SK-N-SH (cell line): ENCODE measurements around the gene HINFP. TPM values are rescaled to one million over a fixed set of nuclear protein-coding genes. Genes with fewer than 3 reads are reported as not detected.

ENCODE experiments used
- CTCF ChIA-PET: fragments of 300-600, 350-600 bp; formaldehyde crosslinking; extraction: SDS; loops from one replicate; lab custom pipeline; 2021; lab: Yijun Ruan, JAX
- POLR2A ChIA-PET: fragments of 350-600 bp; sonication (Branson Sonifier 250); formaldehyde crosslinking; extraction: SDS; loops from one replicate; lab custom pipeline; 2020; ENCODE audit warnings: antibody characterized with exemption, inconsistent platforms; lab: Yijun Ruan, JAX
- DNase-seq: peaks from one replicate; pipeline ENCODE4 v3.0.0; 2012
- H2AFZ ChIP-seq: fragments of 200-600 bp; sonication (generic); 2 replicates; pipeline ENCODE4 v1.8.1; 2016; ENCODE audit warnings: antibody characterized with exemption, mild to moderate bottlenecking, low read depth
- H3F3A ChIP-seq: fragments of 200-600 bp; sonication (generic); replicated peaks from 2 replicates; pipeline ENCODE3; 2016; ENCODE audit warnings: antibody characterized with exemption, mild to moderate bottlenecking; ENCODE audit not compliant: insufficient read depth
- H3K27ac ChIP-seq, 2 experiments: fragments of 200-500 bp in 1 of 2; fragments of 200-600 bp in 1 of 2; sonication (Bioruptor generic) in 1 of 2; sonication (generic), shearing (Covaris generic) in 1 of 2; 2 replicates each; pipeline versions ENCODE4 v1.5.1 to v1.6.1; 2014 to 2016; ENCODE audit warnings: low read depth in 2 of 2, inconsistent platforms in 1 of 2, low read length in 1 of 2, mild to moderate bottlenecking in 1 of 2, mixed read lengths in 1 of 2
- H3K27me3 ChIP-seq: fragments of 200-600 bp; sonication (generic), shearing (Covaris generic); 2 replicates; pipeline ENCODE4 v1.6.1; 2016; ENCODE audit warnings: mixed run types; ENCODE audit not compliant: insufficient read depth
- H3K36me3 ChIP-seq, 2 experiments: fragments of 200-500 bp in 1 of 2; fragments of 200-600 bp in 1 of 2; sonication (Bioruptor generic) in 1 of 2; sonication (generic) in 1 of 2; replicated peaks in 1 of 2; 2 replicates each; pipeline versions ENCODE3 to v1.5.1; 2014 to 2016; ENCODE audit warnings: low read length in 1 of 2, mild to moderate bottlenecking in 1 of 2; ENCODE audit not compliant: insufficient read depth in 2 of 2, control insufficient read depth in 1 of 2
- H3K4me1 ChIP-seq, 2 experiments: fragments of 200-500 bp in 1 of 2; fragments of 200-600 bp in 1 of 2; sonication (Bioruptor generic) in 1 of 2; sonication (generic), shearing (Covaris generic) in 1 of 2; 2 replicates each; pipeline versions ENCODE4 v1.5.1 to v1.6.1; 2014 to 2016; ENCODE audit warnings: low read depth in 1 of 2, low read length in 1 of 2, mixed run types in 1 of 2; ENCODE audit not compliant: insufficient read depth in 2 of 2, control insufficient read depth in 1 of 2
- H3K4me2 ChIP-seq: fragments of 200-600 bp; sonication (generic), shearing (Covaris generic); 2 replicates; pipeline ENCODE4 v1.6.1; 2017; ENCODE audit warnings: mixed run types
- H3K4me3 ChIP-seq, 2 experiments: fragments of 200-500 bp in 1 of 2; fragments of 200-600 bp in 1 of 2; sonication (Bioruptor generic) in 1 of 2; sonication (generic), shearing (Covaris generic) in 1 of 2; 2 replicates each; pipeline versions ENCODE4 v1.5.1 to v1.8.1; 2014 to 2016; ENCODE audit warnings: low read depth in 2 of 2, inconsistent platforms in 1 of 2, low read length in 1 of 2, mild to moderate bottlenecking in 1 of 2, mixed read lengths in 1 of 2, moderate library complexity in 1 of 2
- H3K79me2 ChIP-seq: fragments of 200-600 bp; sonication (generic); 2 replicates; pipeline ENCODE4 v1.8.1; 2017; ENCODE audit warnings: mild to moderate bottlenecking; ENCODE audit not compliant: insufficient read depth
- H3K9ac ChIP-seq: fragments of 200-600 bp; sonication (generic); 2 replicates; pipeline ENCODE4 v1.6.1; 2017; ENCODE audit warnings: mixed run types
- H3K9me2 ChIP-seq: fragments of 200-600 bp; sonication (generic); 2 replicates; pipeline ENCODE4 v1.6.1; 2017; ENCODE audit warnings: mixed run types
- H3K9me3 ChIP-seq: fragments of 200-600 bp; sonication (generic); 2 replicates; pipeline ENCODE4 v1.6.1; 2017; ENCODE audit warnings: mixed run types, mild to moderate bottlenecking, moderate library complexity
- H4K20me1 ChIP-seq: fragments of 200-600 bp; sonication (generic); 2 replicates; pipeline ENCODE4 v1.6.1; 2017; ENCODE audit warnings: mild to moderate bottlenecking, mixed run types; ENCODE audit not compliant: insufficient read depth
- EP300 ChIP-seq, 2 experiments: IDR thresholded peaks; 2 replicates each; pipeline versions ENCODE4 v1.4.0 to v1.6.1; 2012; ENCODE audit warnings: borderline replicate concordance in 1 of 2, low read depth in 1 of 2, low read length in 1 of 2
- EZH2phosphoT487 ChIP-seq: fragments of 200-600 bp; sonication (generic); IDR thresholded peaks from 2 replicates; pipeline ENCODE4 v1.6.1; 2017; ENCODE audit warnings: low read depth, mixed run types, mild to moderate bottlenecking, antibody characterized with exemption, moderate library complexity, borderline replicate concordance
- FOSL2 ChIP-seq: IDR thresholded peaks from 2 replicates; pipeline ENCODE4 v1.4.0; 2012; ENCODE audit warnings: low read depth, mild to moderate bottlenecking, moderate library complexity, borderline replicate concordance
- JUND ChIP-seq: IDR thresholded peaks from 2 replicates; pipeline ENCODE4 v1.4.0; 2012
- MEF2A ChIP-seq: IDR thresholded peaks from 2 replicates; pipeline ENCODE4 v1.4.0; 2012; ENCODE audit warnings: low read depth, borderline replicate concordance
- POLR2AphosphoS5 ChIP-seq: IDR thresholded peaks from 2 replicates; pipeline ENCODE4 v1.6.1; 2012; ENCODE audit warnings: low read depth, low read length
- RAD21 ChIP-seq: IDR thresholded peaks from 2 replicates; pipeline ENCODE4 v1.6.1; 2012; ENCODE audit warnings: mild to moderate bottlenecking, low read length
- RFX5 ChIP-seq: IDR thresholded peaks from 2 replicates; pipeline ENCODE4 v1.6.1; 2012; ENCODE audit warnings: mild to moderate bottlenecking, improper control_type of control experiment, low read length
- TEAD4 ChIP-seq: IDR thresholded peaks from 2 replicates; pipeline ENCODE4 v1.4.0; 2012; ENCODE audit warnings: mild to moderate bottlenecking, borderline replicate concordance; ENCODE audit not compliant: insufficient read depth
- WGBS: methylation state at CpG from one replicate; pipeline ENCODE4 v1.1.6; 2017; ENCODE audit warnings: low lambda C conversion rate; 5-methylcytosine and 5-hydroxymethylcytosine counted together
- polyA plus RNA-seq, 3 experiments: library from polyadenylated mRNA; depleted of rRNA; stranded (reverse); fragments of >200 nt; gene quantifications; 2 replicates each; pipeline ENCODE4 v1.2.3, GENCODE V29; 2012
- TF ChIP-seq, protein P1 (sequence below): fragments of 200-600 bp; sonication (generic); IDR thresholded peaks from 2 replicates; pipeline ENCODE4 v1.6.1; 2017; ENCODE audit warnings: antibody characterized with exemption, mild to moderate bottlenecking, moderate library complexity
- TF ChIP-seq, protein P2 (sequence below): IDR thresholded peaks from 2 replicates; pipeline ENCODE4 v1.4.0; 2012; ENCODE audit warnings: low read depth, borderline replicate concordance
- TF ChIP-seq, protein P3 (sequence below): IDR thresholded peaks from 2 replicates; pipeline ENCODE4 v1.4.0; 2012; ENCODE audit warnings: low read depth

HINFP gene
- polyA plus RNA-seq, 1 of the 3 experiments (the other 2 are of a cell fraction), result 21.8 TPM

DNA sequence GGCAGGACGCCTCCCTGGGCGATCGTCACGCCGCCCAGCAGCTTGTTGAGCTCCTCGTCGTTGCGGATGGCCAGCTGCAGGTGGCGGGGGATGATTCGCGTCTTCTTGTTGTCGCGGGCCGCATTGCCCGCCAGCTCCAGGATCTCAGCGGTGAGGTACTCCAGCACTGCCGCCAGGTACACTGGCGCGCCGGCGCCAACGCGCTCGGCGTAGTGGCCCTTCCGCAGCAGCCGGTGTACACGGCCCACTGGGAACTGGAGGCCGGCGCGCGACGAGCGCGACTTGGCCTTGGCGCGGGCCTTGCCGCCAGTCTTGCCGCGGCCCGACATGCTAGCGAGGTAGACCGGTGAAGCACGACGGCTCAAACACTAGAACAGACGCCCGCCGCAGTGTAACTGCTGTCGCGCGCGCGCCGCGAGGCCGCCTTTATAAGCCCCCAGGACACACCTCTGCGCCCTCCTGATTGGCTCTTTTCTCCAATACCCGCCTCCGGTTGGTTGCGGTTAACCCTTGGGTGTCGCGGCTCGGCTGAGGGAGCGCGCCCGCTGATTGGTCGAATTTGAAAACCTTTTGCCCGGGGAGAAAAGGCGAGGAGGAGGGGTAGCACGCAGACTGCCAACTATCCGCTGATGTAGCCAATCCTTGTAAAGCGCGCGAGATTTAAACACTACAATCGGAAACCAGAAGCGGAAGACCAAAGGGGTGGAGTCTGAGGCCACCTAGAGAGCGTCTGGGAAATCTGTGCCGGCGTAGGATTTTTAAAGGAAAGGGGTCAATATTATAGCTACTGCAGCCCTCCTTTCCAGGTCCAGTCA lies 26.1 kb upstream of the HINFP start (continued):
- peak; percentile 29; the same call in 1 of the 2 replicates for TF ChIP-seq JUND
- TF ChIP-seq, protein P1, sequence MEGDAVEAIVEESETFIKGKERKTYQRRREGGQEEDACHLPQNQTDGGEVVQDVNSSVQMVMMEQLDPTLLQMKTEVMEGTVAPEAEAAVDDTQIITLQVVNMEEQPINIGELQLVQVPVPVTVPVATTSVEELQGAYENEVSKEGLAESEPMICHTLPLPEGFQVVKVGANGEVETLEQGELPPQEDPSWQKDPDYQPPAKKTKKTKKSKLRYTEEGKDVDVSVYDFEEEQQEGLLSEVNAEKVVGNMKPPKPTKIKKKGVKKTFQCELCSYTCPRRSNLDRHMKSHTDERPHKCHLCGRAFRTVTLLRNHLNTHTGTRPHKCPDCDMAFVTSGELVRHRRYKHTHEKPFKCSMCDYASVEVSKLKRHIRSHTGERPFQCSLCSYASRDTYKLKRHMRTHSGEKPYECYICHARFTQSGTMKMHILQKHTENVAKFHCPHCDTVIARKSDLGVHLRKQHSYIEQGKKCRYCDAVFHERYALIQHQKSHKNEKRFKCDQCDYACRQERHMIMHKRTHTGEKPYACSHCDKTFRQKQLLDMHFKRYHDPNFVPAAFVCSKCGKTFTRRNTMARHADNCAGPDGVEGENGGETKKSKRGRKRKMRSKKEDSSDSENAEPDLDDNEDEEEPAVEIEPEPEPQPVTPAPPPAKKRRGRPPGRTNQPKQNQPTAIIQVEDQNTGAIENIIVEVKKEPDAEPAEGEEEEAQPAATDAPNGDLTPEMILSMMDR, result 0 out of 2 replicates have a peak, but pooled peaks have one; percentile 14
- peak in 1 of 2 experiments; percentile 57; a peak in 1 of 4 replicates for TF ChIP-seq EP300 (IDR thresholded peaks at IDR 0.05; ENCODE audit: borderline replicate concordance in 1 of 2, low read depth in 1 of 2, low read length in 1 of 2)
- TF ChIP-seq RAD21, result peak; percentile 31
- TF ChIP-seq, protein P2, sequence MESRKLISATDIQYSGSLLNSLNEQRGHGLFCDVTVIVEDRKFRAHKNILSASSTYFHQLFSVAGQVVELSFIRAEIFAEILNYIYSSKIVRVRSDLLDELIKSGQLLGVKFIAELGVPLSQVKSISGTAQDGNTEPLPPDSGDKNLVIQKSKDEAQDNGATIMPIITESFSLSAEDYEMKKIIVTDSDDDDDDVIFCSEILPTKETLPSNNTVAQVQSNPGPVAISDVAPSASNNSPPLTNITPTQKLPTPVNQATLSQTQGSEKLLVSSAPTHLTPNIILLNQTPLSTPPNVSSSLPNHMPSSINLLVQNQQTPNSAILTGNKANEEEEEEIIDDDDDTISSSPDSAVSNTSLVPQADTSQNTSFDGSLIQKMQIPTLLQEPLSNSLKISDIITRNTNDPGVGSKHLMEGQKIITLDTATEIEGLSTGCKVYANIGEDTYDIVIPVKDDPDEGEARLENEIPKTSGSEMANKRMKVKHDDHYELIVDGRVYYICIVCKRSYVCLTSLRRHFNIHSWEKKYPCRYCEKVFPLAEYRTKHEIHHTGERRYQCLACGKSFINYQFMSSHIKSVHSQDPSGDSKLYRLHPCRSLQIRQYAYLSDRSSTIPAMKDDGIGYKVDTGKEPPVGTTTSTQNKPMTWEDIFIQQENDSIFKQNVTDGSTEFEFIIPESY, result no peak; the same call in 1 of the 2 replicates
- TF ChIP-seq, protein P3, sequence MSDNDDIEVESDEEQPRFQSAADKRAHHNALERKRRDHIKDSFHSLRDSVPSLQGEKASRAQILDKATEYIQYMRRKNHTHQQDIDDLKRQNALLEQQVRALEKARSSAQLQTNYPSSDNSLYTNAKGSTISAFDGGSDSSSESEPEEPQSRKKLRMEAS, result peak; percentile 60; the same call in 1 of the 2 replicates
- no peak for TF ChIP-seq FOSL2

DNA sequence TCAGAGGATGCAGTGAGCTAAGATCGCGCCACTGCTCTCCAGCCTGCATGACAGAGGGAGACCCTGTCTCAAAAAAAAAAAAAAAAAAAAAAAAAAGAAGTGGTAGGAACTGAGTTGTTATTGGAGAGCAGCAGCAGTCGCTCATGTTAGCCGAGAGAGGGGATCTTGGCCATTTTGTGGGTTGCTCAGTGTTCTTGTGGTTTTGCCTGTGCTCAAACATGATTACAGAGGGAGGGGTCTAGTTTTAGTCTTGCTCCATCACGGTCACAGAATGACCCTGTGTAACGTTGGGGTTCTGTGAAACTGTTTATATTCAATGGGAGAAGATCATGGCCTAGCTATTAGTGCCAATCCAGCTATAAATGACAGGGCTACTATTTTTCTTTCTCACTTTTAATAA lies 21.7 kb upstream of the HINFP start:
- POLR2A ChIA-PET, result interaction anchor here (1.1 kb wide), 1 partner anchor 9 kb away, joined by 3 read pairs; no protein-coding TSS in a partner anchor
- H3K79me2 ChIP-seq, result peaks cover 42% of the 10 kb centered on the region
- TF ChIP-seq TEAD4 (no peak), JUND (no peak), POLR2AphosphoS5 (no peak), MEF2A (no peak), EZH2phosphoT487 (no peak), RFX5 (no peak)
- TF ChIP-seq, all 33 proteins: peak for 0
- no peaks in the 10 kb centered on the region for H3K9me2 ChIP-seq
- no peak overlapping the region for H3K27ac ChIP-seq
- no peaks in the 10 kb centered on the region for H3K27me3 ChIP-seq
- H3F3A ChIP-seq, result peaks cover 44% of the 10 kb centered on the region
- peak overlapping the region in 1 of 2 experiments; percentile 80; a peak in 1 of 4 replicates for H3K4me3 ChIP-seq
- no peak overlapping the region for H2AFZ ChIP-seq
- H4K20me1 ChIP-seq, result no peaks in the 10 kb centered on the region
- no peak overlapping the region for H3K9ac ChIP-seq
- 93% methylated on average over 6 of the region's 6 CpGs for WGBS
- CTCF ChIA-PET, result interaction anchor here (0.6 to 1.8 kb wide), 9 partner anchors 14 to 216 kb away, joined by 3 to 8 read pairs (median 3); partner anchors contain the start of genes HYOU1 and VPS11
- H3K36me3 ChIP-seq, result peaks cover 16 to 26% of the 10 kb centered on the region in 2 experiments
- no peak for DNase-seq
- H3K9me3 ChIP-seq, result no peaks in the 10 kb centered on the region
- peaks cover 13 to 18% of the 10 kb centered on the region in 2 experiments; a peak in 3 of 4 replicates for H3K4me1 ChIP-seq
- peak overlapping the region; percentile 98; the same call in 1 of the 2 replicates for H3K4me2 ChIP-seq
